OCI-LY7 (cell line): ENCODE measurements around the gene XRN1. TPM values are rescaled to one million over a fixed set of nuclear protein-coding genes. Genes with fewer than 3 reads are reported as not detected.

Source experiments
- BruUV-seq: library from RNA; stranded (reverse); fragments of 400-500 nt; replicated peaks from 2 replicates; lab custom pipeline; 2021; lab: Mats Ljungman, UMichigan
- CTCF ChIA-PET: fragments of 300-600 bp; sonication (Branson Sonifier 250); formaldehyde crosslinking; loops from one replicate; lab custom pipeline; 2022; ENCODE audit warnings: antibody characterized with exemption; ENCODE audit not compliant: unreplicated experiment; lab: Charles Lee
- POLR2A ChIA-PET: fragments of 300-600 bp; sonication (Branson Sonifier 250); formaldehyde crosslinking; loops from one replicate; lab custom pipeline; 2022; ENCODE audit warnings: antibody characterized with exemption; lab: Charles Lee
- DNase-seq: peaks from one replicate; pipeline ENCODE4 v3.0.0-alpha.2; 2015; ENCODE audit warnings: low spot score
- H2AFZ ChIP-seq: fragments of 200-600 bp; sonication (generic), shearing (Covaris generic); 2 replicates; pipeline ENCODE4 v1.6.1; 2014; ENCODE audit warnings: mild to moderate bottlenecking, antibody characterized with exemption, low read length, moderate library complexity
- H3K27ac ChIP-seq: fragments of 200-600 bp; sonication (generic); 2 replicates; pipeline ENCODE4 v1.5.1; 2014; ENCODE audit warnings: mixed run types, low read depth, mild to moderate bottlenecking, moderate library complexity, low read length, inconsistent platforms; ENCODE audit not compliant: poor library complexity, severe bottlenecking
- H3K36me3 ChIP-seq: fragments of 200-600 bp; sonication (generic); 2 replicates; pipeline ENCODE4 v1.6.1; 2014; ENCODE audit warnings: mild to moderate bottlenecking, antibody characterized with exemption, low read length, moderate library complexity, mixed read lengths; ENCODE audit not compliant: insufficient read depth
- H3K4me1 ChIP-seq: fragments of 200-600 bp; sonication (generic); 2 replicates; pipeline ENCODE4 v1.5.1; 2014; ENCODE audit warnings: mild to moderate bottlenecking, low read length; ENCODE audit not compliant: insufficient read depth, poor library complexity, severe bottlenecking
- H3K4me2 ChIP-seq: fragments of 200-600 bp; sonication (generic); 2 replicates; pipeline ENCODE4 v1.6.1; 2014; ENCODE audit warnings: mild to moderate bottlenecking, low read length
- H3K4me3 ChIP-seq: fragments of 200-600 bp; sonication (generic); 2 replicates; pipeline ENCODE4 v1.5.1; 2014; ENCODE audit warnings: mild to moderate bottlenecking, low read depth, low read length; ENCODE audit not compliant: poor library complexity, severe bottlenecking
- H3K79me2 ChIP-seq: fragments of 200-600 bp; sonication (generic); 2 replicates; pipeline ENCODE4 v1.6.1; 2016; ENCODE audit warnings: low read depth, mild to moderate bottlenecking, low read length, moderate library complexity, mixed read lengths; ENCODE audit not compliant: insufficient read depth
- H3K9me2 ChIP-seq: fragments of 200-600 bp; sonication (generic); 2 replicates; pipeline ENCODE4 v1.6.1; 2016; ENCODE audit warnings: mild to moderate bottlenecking, low read length, mixed read lengths; ENCODE audit not compliant: insufficient read depth
- H3K9me3 ChIP-seq: fragments of 200-600 bp; sonication (generic); 2 replicates; pipeline ENCODE4 v1.6.1; 2014; ENCODE audit warnings: mild to moderate bottlenecking, mixed run types, low read length, mixed read lengths
- H4K20me1 ChIP-seq: fragments of 200-600 bp; sonication (generic); 2 replicates; pipeline ENCODE4 v1.6.1; 2014; ENCODE audit warnings: mild to moderate bottlenecking, antibody characterized with exemption, low read length, moderate library complexity, mixed read lengths; ENCODE audit not compliant: insufficient read depth
- EZH2phosphoT487 ChIP-seq: fragments of 200-600 bp; sonication (generic); IDR thresholded peaks from 2 replicates; pipeline ENCODE4 v1.6.1; 2018; ENCODE audit warnings: low read depth, borderline replicate concordance, mild to moderate bottlenecking, mixed run types, antibody characterized with exemption, low read length, moderate library complexity, mixed read lengths
- intact Hi-C: fragments of 100-400 bp; cut with micrococcal nuclease; formaldehyde crosslinking; loops from one replicate; pipeline ENCODE4 v1.10.0; 2022; ENCODE audit not compliant: unreplicated experiment
- total RNA-seq, 2 experiments: library from RNA; depleted of rRNA in 1 of 2; stranded (reverse); fragments of >200 nt in 1 of 2; shearing (Covaris generic) in 1 of 2; gene quantifications; 2 replicates each; pipeline ENCODE4 v1.2.3, GENCODE V29; 2014 to 2022
- TF ChIP-seq, protein P1 (sequence below): fragments of 200-600 bp; sonication (generic); conservative IDR thresholded peaks from 2 replicates; pipeline ENCODE4 v1.5.1; 2014; ENCODE audit warnings: mild to moderate bottlenecking, antibody characterized with exemption, low read length, moderate library complexity, mixed read lengths

XRN1 gene
- total RNA-seq, 2 experiments from 2014 or later: 36.6 to 43.6 TPM

DNA sequence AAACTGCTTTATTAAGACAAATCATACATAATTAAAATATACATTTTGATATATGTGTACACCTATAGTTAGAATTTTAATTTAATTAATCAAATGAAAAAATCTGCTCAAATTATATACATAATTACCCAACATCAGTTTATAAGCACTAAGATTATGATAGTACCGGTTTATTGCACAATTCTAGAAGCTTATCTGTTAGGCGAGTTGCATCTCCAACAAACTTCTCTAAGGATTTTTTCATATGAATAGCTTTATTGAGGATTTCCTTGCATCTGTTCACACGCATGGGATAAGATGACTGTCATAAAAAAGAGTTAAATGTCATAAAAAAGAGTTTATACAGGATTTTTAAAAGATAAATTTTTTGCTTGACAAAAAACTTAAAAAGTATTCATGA lies 19.9 kb upstream of the XRN1 start:
- Histone ChIP-seq H3K9me2 (no peaks in the 10 kb centered on the region), H3K27ac (no peak overlapping the region), H3K4me2 (no peak overlapping the region), H3K79me2 (no peaks in the 10 kb centered on the region), H3K36me3 (peaks cover 41% of the 10 kb centered on the region), H2AFZ (no peak overlapping the region), H3K4me1 (no peaks in the 10 kb centered on the region), H3K9me3 (no peaks in the 10 kb centered on the region), H3K4me3 (no peak overlapping the region), H4K20me1 (no peaks in the 10 kb centered on the region)
- ChIA-PET CTCF (no interaction called here), POLR2A (no interaction called here)
- intact Hi-C loops: no loop called here
- no TSS peak for BruUV-seq
- no peak for DNase-seq
- TF ChIP-seq, protein P1, sequence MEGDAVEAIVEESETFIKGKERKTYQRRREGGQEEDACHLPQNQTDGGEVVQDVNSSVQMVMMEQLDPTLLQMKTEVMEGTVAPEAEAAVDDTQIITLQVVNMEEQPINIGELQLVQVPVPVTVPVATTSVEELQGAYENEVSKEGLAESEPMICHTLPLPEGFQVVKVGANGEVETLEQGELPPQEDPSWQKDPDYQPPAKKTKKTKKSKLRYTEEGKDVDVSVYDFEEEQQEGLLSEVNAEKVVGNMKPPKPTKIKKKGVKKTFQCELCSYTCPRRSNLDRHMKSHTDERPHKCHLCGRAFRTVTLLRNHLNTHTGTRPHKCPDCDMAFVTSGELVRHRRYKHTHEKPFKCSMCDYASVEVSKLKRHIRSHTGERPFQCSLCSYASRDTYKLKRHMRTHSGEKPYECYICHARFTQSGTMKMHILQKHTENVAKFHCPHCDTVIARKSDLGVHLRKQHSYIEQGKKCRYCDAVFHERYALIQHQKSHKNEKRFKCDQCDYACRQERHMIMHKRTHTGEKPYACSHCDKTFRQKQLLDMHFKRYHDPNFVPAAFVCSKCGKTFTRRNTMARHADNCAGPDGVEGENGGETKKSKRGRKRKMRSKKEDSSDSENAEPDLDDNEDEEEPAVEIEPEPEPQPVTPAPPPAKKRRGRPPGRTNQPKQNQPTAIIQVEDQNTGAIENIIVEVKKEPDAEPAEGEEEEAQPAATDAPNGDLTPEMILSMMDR: no peak
- TF ChIP-seq EZH2phosphoT487: no peak

DNA sequence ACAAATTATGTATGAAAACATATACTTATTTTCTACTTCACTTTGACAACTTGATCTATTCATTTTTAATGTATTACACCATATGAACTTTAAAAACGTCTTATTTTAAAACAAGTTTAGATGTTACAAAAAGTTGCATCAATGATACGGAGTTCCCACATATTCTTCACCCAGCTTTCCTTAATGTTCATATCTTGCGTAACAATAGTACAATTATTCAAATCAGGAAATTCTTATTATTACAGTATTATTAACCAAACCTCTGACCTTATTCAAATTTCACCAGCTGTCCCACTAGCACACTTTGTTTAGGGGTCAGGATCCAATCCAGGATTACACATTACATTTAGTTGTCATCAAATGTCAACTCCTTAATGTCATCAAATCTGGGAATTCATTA lies 12.9 kb upstream of the XRN1 start:
- ChIA-PET POLR2A (no interaction called here), CTCF (no interaction called here)
- peaks cover 73% of the 10 kb centered on the region for H3K36me3 ChIP-seq

DNA sequence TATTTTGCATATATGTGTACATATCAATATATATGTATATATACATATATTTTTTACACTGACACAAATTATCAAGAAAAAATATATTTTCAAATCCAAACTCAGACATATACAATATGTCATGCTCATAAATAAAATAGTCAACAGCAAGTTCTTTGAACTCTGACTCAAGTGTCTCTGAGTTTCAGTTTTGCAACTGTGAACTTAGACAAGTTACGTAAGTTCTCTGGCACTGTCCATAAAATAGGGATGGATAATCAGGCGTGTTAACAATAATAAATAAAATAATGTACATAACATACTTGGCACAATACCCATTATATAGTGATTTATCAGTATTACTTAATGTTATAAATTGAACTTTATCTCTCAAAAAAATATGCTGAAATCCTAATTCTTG lies 12.1 kb upstream of the XRN1 start:
- Histone ChIP-seq H4K20me1 (no peaks in the 10 kb centered on the region), H3K9me3 (no peaks in the 10 kb centered on the region), H2AFZ (no peak overlapping the region), H3K9me2 (no peaks in the 10 kb centered on the region), H3K36me3 (peaks cover 76% of the 10 kb centered on the region), H3K4me1 (no peaks in the 10 kb centered on the region), H3K4me3 (no peak overlapping the region), H3K27ac (no peak overlapping the region), H3K4me2 (no peak overlapping the region), H3K79me2 (no peaks in the 10 kb centered on the region)
- BruUV-seq: no TSS peak
- POLR2A ChIA-PET: no interaction called here
- no peak for DNase-seq
- TF ChIP-seq, protein P1: no peak
- TF ChIP-seq EZH2phosphoT487: no peak
- intact Hi-C loops: no loop called here
- CTCF ChIA-PET: no interaction called here

More for the DNA sequence above, 12.9 kb upstream of the XRN1 start:
- Histone ChIP-seq H3K4me2 (no peak overlapping the region), H3K9me3 (no peaks in the 10 kb centered on the region), H3K4me3 (no peak overlapping the region), H3K79me2 (no peaks in the 10 kb centered on the region), H3K9me2 (no peaks in the 10 kb centered on the region), H3K4me1 (no peaks in the 10 kb centered on the region), H2AFZ (no peak overlapping the region), H4K20me1 (no peaks in the 10 kb centered on the region), H3K27ac (no peak overlapping the region)
- BruUV-seq: no TSS peak
- intact Hi-C loops: no loop called here
- no peak for TF ChIP-seq EZH2phosphoT487
- DNase-seq: no peak
